GM12878 (cell line): ENCODE data around the gene NSUN2. TPM values are rescaled to one million over a fixed set of nuclear protein-coding genes. Genes with fewer than 3 reads are reported as not detected.

ENCODE experiments used
- ATAC-seq: fragments of 200-7000 bp; cut with Tn5 transposase; 3 replicates; pipeline ENCODE4 v1.9.1; 2020; ENCODE audit warnings: mild to moderate bottlenecking, moderate library complexity
- BruUV-seq: library from RNA; stranded (reverse); fragments of 400-500 nt; replicated peaks from 2 replicates; lab custom pipeline; 2021; lab: Mats Ljungman, UMichigan
- CTCF ChIA-PET: fragments of 300-600 bp; sonication (Branson Sonifier 250); formaldehyde crosslinking; extraction: SDS; loops from one replicate; lab custom pipeline; 2021; ENCODE audit warnings: inconsistent platforms; lab: Yijun Ruan, JAX
- POLR2A ChIA-PET: fragments of 350-600 bp; formaldehyde crosslinking; extraction: SDS; loops from one replicate; lab custom pipeline; 2021; ENCODE audit warnings: inconsistent platforms; lab: Charles Lee
- RAD21 ChIA-PET: fragments of 300-600 bp; sonication (Branson Sonifier 250); formaldehyde crosslinking; loops from one replicate; lab custom pipeline; 2023; ENCODE audit warnings: antibody characterized with exemption; ENCODE audit not compliant: unreplicated experiment; lab: Charles Lee
- SMC1A ChIA-PET: fragments of 300-600 bp; sonication (Branson Sonifier 250); formaldehyde crosslinking; loops from one replicate; lab custom pipeline; 2023; ENCODE audit not compliant: unreplicated experiment, uncharacterized antibody; lab: Charles Lee
- DNase-seq: peaks from one replicate; pipeline ENCODE4 v3.0.0-alpha.2; 2011; ENCODE audit warnings: low read depth, low spot score
- FAIRE-seq: peaks from 3 replicates; lab custom pipeline; 2011; peaks lifted over from hg19 to GRCh38; lab: Jason Lieb, UNC
- H2AFZ ChIP-seq: 2 replicates; pipeline ENCODE4 v1.6.0; 2011; ENCODE audit warnings: low read depth, low read length, control low read depth; ENCODE audit not compliant: control insufficient read depth
- H3K27ac ChIP-seq: 2 replicates; pipeline ENCODE4 v1.5.1; 2011; ENCODE audit warnings: control low read depth; ENCODE audit not compliant: control insufficient read depth, insufficient read depth
- H3K27me3 ChIP-seq, 2 experiments: replicated peaks in 1 of 2; 2 replicates each; pipeline versions ENCODE4 v1.6.0 to v1.6.1; 2011; ENCODE audit warnings: low read length in 1 of 2; ENCODE audit not compliant: control insufficient read depth in 2 of 2, insufficient read depth in 2 of 2
- H3K36me3 ChIP-seq, 2 experiments: 2 replicates each; pipeline ENCODE4 v1.5.1; 2011; ENCODE audit warnings: low read length in 1 of 2; ENCODE audit not compliant: control insufficient read depth in 2 of 2, insufficient read depth in 2 of 2
- H3K4me1 ChIP-seq: 2 replicates; pipeline ENCODE4 v1.6.1; 2011; ENCODE audit warnings: mild to moderate bottlenecking, low read length, moderate library complexity, mixed read lengths; ENCODE audit not compliant: control insufficient read depth, insufficient read depth
- H3K4me2 ChIP-seq: 2 replicates; pipeline ENCODE4 v1.6.0; 2011; ENCODE audit warnings: control low read depth; ENCODE audit not compliant: control insufficient read depth, insufficient read depth
- H3K4me3 ChIP-seq: fragments of 200-600 bp; sonication (generic); 2 replicates; pipeline ENCODE4 v1.5.1; 2016
- H3K79me2 ChIP-seq: 2 replicates; pipeline ENCODE4 v1.6.0; 2011; ENCODE audit warnings: low read length; ENCODE audit not compliant: control insufficient read depth, insufficient read depth
- H3K9ac ChIP-seq: 2 replicates; pipeline ENCODE4 v1.8.0; 2011; ENCODE audit warnings: low read length, control low read depth, mixed read lengths; ENCODE audit not compliant: control insufficient read depth, insufficient read depth
- H3K9me3 ChIP-seq: replicated peaks from 3 replicates; pipeline ENCODE4 v1.5.1; 2011; ENCODE audit warnings: mild to moderate bottlenecking, low read length; ENCODE audit not compliant: control insufficient read depth, insufficient read depth
- H4K20me1 ChIP-seq: 2 replicates; pipeline ENCODE4 v1.6.0; 2011; ENCODE audit not compliant: control insufficient read depth, insufficient read depth
- ASH2L ChIP-seq: fragments of 300-600, 200-600 bp; sonication (generic); IDR thresholded peaks from 2 replicates; pipeline ENCODE4 v1.6.1; 2017; ENCODE audit warnings: low read depth, mild to moderate bottlenecking, borderline replicate concordance
- E2F4 ChIP-seq: IDR thresholded peaks from 2 replicates; pipeline ENCODE4 v1.6.1; 2012; ENCODE audit warnings: low read depth, low read length, improper control_type of control experiment
- MTA2 ChIP-seq: fragments of 450-650 bp; IDR thresholded peaks from 2 replicates; pipeline ENCODE4 v1.6.1; 2016; ENCODE audit warnings: low read depth, mild to moderate bottlenecking, moderate library complexity
- NFYA ChIP-seq: IDR thresholded peaks from 2 replicates; pipeline ENCODE4 v1.6.1; 2011; ENCODE audit warnings: low read depth, mild to moderate bottlenecking, low read length, improper control_type of control experiment, borderline replicate concordance
- NR2C2 ChIP-seq: IDR thresholded peaks from 2 replicates; pipeline ENCODE4 v1.6.1; 2011; ENCODE audit warnings: borderline replicate concordance, low read depth; ENCODE audit not compliant: control insufficient read depth, insufficient read length
- PAX5 ChIP-seq: IDR thresholded peaks from 2 replicates; pipeline ENCODE4 v1.6.1; 2011; ENCODE audit warnings: low read depth, low read length, borderline replicate concordance
- POU2F2 ChIP-seq: IDR thresholded peaks from 3 replicates; pipeline ENCODE4 v1.6.1; 2011; ENCODE audit warnings: low read depth, mild to moderate bottlenecking, low read length, borderline replicate concordance
- RCOR1 ChIP-seq: conservative IDR thresholded peaks from 2 replicates; pipeline ENCODE4 v1.6.1; 2012; ENCODE audit warnings: low read depth, low read length, improper control_type of control experiment
- RUNX3 ChIP-seq: IDR thresholded peaks from 2 replicates; pipeline ENCODE4 v1.6.1; 2012; ENCODE audit warnings: low read length, inconsistent platforms
- SMAD1 ChIP-seq: fragments of 450-650 bp; IDR thresholded peaks from 2 replicates; pipeline ENCODE4 v1.6.1; 2018; ENCODE audit warnings: mild to moderate bottlenecking, low read depth; ENCODE audit not compliant: partially characterized antibody
- SP1 ChIP-seq: IDR thresholded peaks from one replicate; pipeline ENCODE4 v1.6.1; 2011; ENCODE audit warnings: low read depth, low read length
- STAT1 ChIP-seq: fragments of 450-650 bp; conservative IDR thresholded peaks from 2 replicates; pipeline ENCODE4 v1.6.1; 2014; ENCODE audit warnings: antibody characterized with exemption, mild to moderate bottlenecking
- TCF3 ChIP-seq: IDR thresholded peaks from 2 replicates; pipeline ENCODE4 v1.6.1; 2012; ENCODE audit warnings: low read depth, mild to moderate bottlenecking, low read length, borderline replicate concordance; ENCODE audit not compliant: insufficient read depth
- ZBTB40 ChIP-seq: fragments of 450-650 bp; IDR thresholded peaks from 2 replicates; pipeline ENCODE4 v1.6.1; 2016; ENCODE audit warnings: mild to moderate bottlenecking, moderate library complexity, borderline replicate concordance
- ZNF687 ChIP-seq: fragments of 450-650 bp; IDR thresholded peaks from 2 replicates; pipeline ENCODE4 v1.6.1; 2017; ENCODE audit warnings: mild to moderate bottlenecking, moderate library complexity
- WGBS: methylation state at CpG from one replicate; pipeline ENCODE4 v1.1.6; 2016; ENCODE audit warnings: low lambda C conversion rate; ENCODE audit not compliant: insufficient replicate concordance, insufficient coverage; ENCODE audit errors: missing lambda C conversion rate; 5-methylcytosine and 5-hydroxymethylcytosine counted together
- in situ Hi-C: fragments of 300-500 bp; cut with MboI; formaldehyde crosslinking; loops from 9 replicates; pipeline ENCODE4 v1.14.3; 2018; ENCODE audit warnings: mixed read lengths
- intact Hi-C: fragments of 100-400 bp; cut with micrococcal nuclease; formaldehyde crosslinking; loops from one replicate; pipeline ENCODE4 v1.14.2; 2022; ENCODE audit not compliant: unreplicated experiment
- polyA plus RNA-seq, 11 experiments: library from polyadenylated mRNA; depleted of rRNA in 4 of 11; unstranded in 6 of 11; stranded (reverse) in 5 of 11; fragments of >200 nt; fragmentation: Nextera tagmentation in 4 of 11; fragmentation: Illumina TruSeq in 1 of 11; extraction: Ambion mirVana in 4 of 11; extraction: Trizol in 1 of 11; gene quantifications; 1 replicate in 1 of 11; 2 replicates in 10 of 11; pipeline versions ENCODE4 v1.2.1 to v1.2.3, GENCODE V29; 2011 to 2016; ENCODE audit warnings: inconsistent platforms in 2 of 11, missing spikeins in 2 of 11, low read depth in 1 of 11
- total RNA-seq, 4 experiments: library from RNA; depleted of rRNA in 3 of 4; stranded (reverse); fragments of >200 nt in 3 of 4; fragmentation: Illumina TruSeq in 1 of 4; extraction: Trizol in 1 of 4; gene quantifications; 2 replicates each; pipeline versions ENCODE4 v1.2.1 to v1.2.3, GENCODE V29; 2013 to 2021

The NSUN2 gene
- total and polyA plus RNA-seq, 10 of the 15 experiments (the other 5 are each of a cell fraction or from before 2014, with no cell fraction given) = 8.0 to 112 (median 91.1) TPM

- no peak overlapping the region for H3K4me3 ChIP-seq
- in situ Hi-C loops (no loop called here), intact Hi-C loops (no loop called here)
- FAIRE-seq (no peak), DNase-seq (no peak), ATAC-seq (no peak)
- ChIA-PET CTCF (no interaction called here), SMC1A (no interaction called here), RAD21 (no interaction called here), POLR2A (no interaction called here)
- BruUV-seq = TSS peak; percentile 30
- H4K20me1 ChIP-seq = no peaks in the 10 kb centered on the region
- H2AFZ ChIP-seq = no peak overlapping the region
- no peaks in the 10 kb centered on the region for H3K79me2 ChIP-seq
- H3K9me3 ChIP-seq = no peaks in the 10 kb centered on the region
- H3K9ac ChIP-seq = no peak overlapping the region
- H3K36me3 ChIP-seq = peaks cover 36 to 45% of the 10 kb centered on the region in 2 experiments
- 100% methylated on average over 12 of the region's 12 CpGs for WGBS
- no peaks in the 10 kb centered on the region for H3K27me3 ChIP-seq
- H3K27ac ChIP-seq = no peak overlapping the region
- no peaks in the 10 kb centered on the region for H3K4me1 ChIP-seq
- H3K4me2 ChIP-seq = no peak overlapping the region
- TF ChIP-seq TCF3 (no peak), E2F4 (no peak), NFYA (no peak), ZBTB40 (no peak), ASH2L (no peak), RCOR1 (no peak), STAT1 (no peak), NR2C2 (no peak), ZNF687 (no peak), RUNX3 (no peak), PAX5 (no peak), SMAD1 (no peak), MTA2 (no peak), POU2F2 (no peak), SP1 (no peak)
These were observed 27.9 kb downstream of the NSUN2 start for GRCh38 chr5:6604946-6605345.
